Epithelial cell of proximal tubule (primary cell): ENCODE measurements around the gene TBC1D21. TPM values are rescaled to one million over a fixed set of nuclear protein-coding genes. Genes with fewer than 3 reads are reported as not detected.
A peak's percentile ranks its signal among the peaks of the same experiment; 100 is the strongest.

Experiments used
- DNase-seq: peaks from one replicate; pipeline ENCODE4 v3.0.0-alpha.2; 2011; ENCODE audit warnings: low read depth
- H3K4me3 ChIP-seq: 2 replicates; pipeline ENCODE4 v1.5.1; 2011; ENCODE audit warnings: low read depth, mild to moderate bottlenecking, low read length
- CTCF ChIP-seq: conservative IDR thresholded peaks from 2 replicates; pipeline ENCODE4 v1.5.1; 2012; ENCODE audit warnings: low read depth, mild to moderate bottlenecking, low read length
- total RNA-seq: library from RNA; depleted of rRNA; stranded (reverse); fragments of >200 nt; gene quantifications from 2 replicates; pipeline ENCODE4 v1.2.3, GENCODE V29; 2015

The TBC1D21 gene
- total RNA-seq, 1 donor from 2014 or later = not detected

GRCh38 chr15:73930371-73930770 lies 57.0 kb downstream of the TBC1D21 start:
- no peak overlapping the region for H3K4me3 ChIP-seq
- DNase-seq = no peak
- TF ChIP-seq CTCF = no peak

GRCh38 chr15:73930790-73931281 lies 57.5 kb downstream of the TBC1D21 start:
- H3K4me3 ChIP-seq = no peak overlapping the region
- no peak for TF ChIP-seq CTCF
- no peak for DNase-seq

- DNase-seq = no peak
- no peak overlapping the region for H3K4me3 ChIP-seq
- TF ChIP-seq CTCF = no peak
Measured at GRCh38 chr15:73931441-73931840, 58.1 kb downstream of the TBC1D21 start.

GRCh38 chr15:73932381-73933191 lies 59.2 kb downstream of the TBC1D21 start:
- no peak overlapping the region for H3K4me3 ChIP-seq

GRCh38 chr15:73934281-73934680 lies 60.9 kb downstream of the TBC1D21 start:
- no peak overlapping the region for H3K4me3 ChIP-seq
- DNase-seq = no peak
- no peak for TF ChIP-seq CTCF

More at GRCh38 chr15:73932381-73933191, 59.2 kb downstream of the TBC1D21 start:
- no peak for DNase-seq
- TF ChIP-seq CTCF = no peak

- no peak for DNase-seq
- no peak overlapping the region for H3K4me3 ChIP-seq
- no peak for TF ChIP-seq CTCF
Measured at GRCh38 chr15:73935547-73935946, 62.2 kb downstream of the TBC1D21 start.

GRCh38 chr15:73936181-73936580 lies 62.8 kb downstream of the TBC1D21 start:
- TF ChIP-seq CTCF = peak; percentile 34
- no peak for DNase-seq
- H3K4me3 ChIP-seq = no peak overlapping the region
